ENCODE data around the gene SAMHD1.

DNA sequence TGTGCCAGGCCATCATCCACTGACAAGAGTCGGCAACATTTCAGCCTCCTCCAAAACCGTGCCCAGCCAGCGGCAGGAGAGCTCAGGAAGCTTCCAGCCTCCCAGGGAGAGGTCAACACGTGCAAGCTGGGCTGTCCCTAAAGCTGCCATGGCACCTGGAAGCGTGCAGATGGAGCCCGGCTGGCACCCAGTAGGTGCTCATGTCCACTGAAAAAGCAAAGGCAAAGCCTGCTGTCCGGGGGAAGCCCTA is 90.0 kb downstream of the SAMHD1 start:
- no peak for TF ChIP-seq GATA3 (IDR thresholded peaks at IDR 0.05; ENCODE audit: low read depth, low read length)
- TF ChIP-seq GATA2 (IDR thresholded peaks at IDR 0.05; ENCODE audit: low read depth, low read length) = no peak
